GM21786 (cell line): ENCODE data around the gene ZNF607.
"Not testable (repeated sequence)": the region's sequence is repeated elsewhere in the genome, so short reads cannot be mapped to it uniquely, and the experiment has no call there.

ENCODE experiments used
- ATAC-seq: cut with Tn5 transposase; IDR thresholded peaks from one replicate; pipeline ENCODE4 v1.9.1; 2021; ENCODE audit not compliant: unreplicated experiment

ZNF607 gene

DNA sequence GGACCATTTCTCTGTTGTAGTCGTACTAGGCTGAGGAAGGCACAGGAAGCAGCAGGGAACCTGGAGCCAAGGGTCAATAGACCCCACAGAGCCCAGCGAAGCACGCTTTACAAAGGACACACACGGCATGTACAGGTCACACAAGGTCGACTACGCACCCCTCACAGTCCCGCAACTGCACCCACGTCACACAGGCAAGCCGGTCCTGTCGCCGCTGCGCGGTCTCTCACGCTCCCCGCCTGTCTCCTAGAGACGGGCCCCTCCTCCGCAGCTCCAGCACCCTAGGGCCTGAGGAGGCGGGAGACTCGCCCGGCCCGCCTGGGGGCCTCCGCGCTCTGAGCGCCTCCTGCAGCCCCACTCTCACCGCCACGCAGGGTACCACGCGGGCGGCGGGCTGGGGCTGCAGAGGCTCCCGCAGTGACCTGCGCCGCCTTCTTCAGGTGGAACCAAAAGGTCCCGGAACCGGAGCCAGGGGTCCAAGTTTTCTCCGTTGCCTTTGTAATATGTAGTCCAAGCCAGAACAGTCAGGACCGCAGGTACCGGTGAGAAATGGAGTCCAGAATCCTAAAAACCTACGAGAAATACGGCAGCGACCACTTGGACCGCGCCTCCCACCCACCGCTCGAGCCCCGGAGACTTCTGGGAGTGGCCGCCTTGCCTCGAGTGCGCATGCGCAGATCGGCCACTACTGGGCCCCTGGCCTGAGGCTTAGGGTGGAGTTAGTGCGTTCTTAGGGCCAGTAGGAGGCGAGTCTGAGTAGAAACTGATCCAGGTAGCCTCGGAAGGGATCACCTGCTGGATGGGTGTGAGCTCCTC, at the start of gene ZNF607:
Gene ZNF607, minus strand, starts transcription at position 651 of the 816 bp plus-strand sequence. CDS start 8,143 bp downstream, outside the sequence.
- peak; percentile 93 for ATAC-seq

DNA sequence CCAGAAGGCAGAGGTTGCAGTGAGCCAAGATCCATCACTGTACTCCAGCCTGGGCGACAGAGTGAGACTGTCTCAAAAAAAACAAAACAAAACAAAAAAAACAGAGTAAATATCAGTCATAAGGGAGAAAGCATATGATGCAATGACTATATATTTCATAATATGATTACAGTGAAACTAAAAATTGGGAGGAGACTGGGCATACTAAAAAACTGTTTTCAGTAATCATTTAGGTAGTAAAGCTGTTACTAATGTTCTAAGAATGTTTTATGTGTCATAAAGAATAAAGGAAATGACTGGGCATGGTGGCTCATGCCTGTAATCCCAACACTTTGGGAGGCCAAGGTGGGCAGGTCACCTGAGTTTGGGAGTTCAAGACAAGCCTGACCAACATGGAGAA, 43.9 kb upstream of the ZNF607 start:
- no peak for ATAC-seq

DNA sequence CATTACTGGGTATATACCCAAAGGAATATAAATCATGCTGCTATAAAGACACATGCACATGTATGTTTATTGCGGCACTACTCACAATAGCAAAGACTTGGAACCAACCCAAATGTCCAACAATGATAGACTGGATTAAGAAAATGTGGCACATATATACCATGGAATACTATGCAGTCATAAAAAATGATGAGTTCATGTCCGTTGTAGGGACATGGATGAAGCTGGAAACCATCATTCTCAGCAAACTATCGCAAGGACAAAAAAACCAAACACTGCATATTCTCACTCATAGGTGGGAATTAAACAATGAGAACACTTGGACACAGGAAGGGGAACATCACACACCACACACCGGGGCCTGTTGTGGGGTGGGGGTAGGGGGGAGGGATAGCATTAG, 38.1 kb upstream of the ZNF607 start:
- ATAC-seq = not testable (repeated sequence)

DNA sequence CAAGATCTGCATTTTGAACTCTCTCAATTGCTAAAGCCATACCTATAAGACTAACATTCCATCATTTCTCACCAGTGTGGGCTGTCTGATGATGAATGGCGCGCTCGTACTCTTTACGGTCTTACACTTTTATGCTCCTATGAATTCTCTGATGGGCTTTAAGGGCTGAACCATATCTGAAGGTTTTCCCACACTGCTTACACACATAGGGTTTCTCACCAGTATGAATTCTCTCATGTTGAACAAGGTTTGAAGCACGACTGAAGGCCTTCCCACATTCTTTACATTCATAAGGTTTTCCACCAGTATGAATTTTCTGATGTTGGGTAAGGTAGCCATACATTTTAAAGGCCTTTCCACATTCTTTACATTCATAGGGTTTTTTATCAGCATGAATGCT, 18.8 kb upstream of the ZNF607 start:
- no peak for ATAC-seq

DNA sequence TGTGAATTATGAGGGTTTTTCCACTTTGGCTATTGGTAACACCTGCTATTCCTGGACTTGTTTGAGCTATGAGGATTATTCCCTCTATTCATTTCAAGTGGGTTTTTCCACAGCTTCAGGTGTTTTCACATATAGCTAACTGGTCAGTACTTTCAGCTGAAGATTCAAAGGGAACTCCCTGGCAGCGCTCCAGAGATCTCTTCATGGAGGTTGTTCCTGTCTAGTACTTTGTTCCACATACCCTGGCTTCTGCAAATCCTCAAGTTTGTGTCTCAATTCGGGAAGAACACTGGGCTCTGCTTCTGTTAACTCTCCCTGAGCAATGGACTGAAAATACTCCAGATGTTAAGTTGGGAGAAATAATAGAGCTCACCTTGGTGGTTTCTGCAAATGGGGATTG, 5.6 kb upstream of the ZNF607 start:
- ATAC-seq = no peak

DNA sequence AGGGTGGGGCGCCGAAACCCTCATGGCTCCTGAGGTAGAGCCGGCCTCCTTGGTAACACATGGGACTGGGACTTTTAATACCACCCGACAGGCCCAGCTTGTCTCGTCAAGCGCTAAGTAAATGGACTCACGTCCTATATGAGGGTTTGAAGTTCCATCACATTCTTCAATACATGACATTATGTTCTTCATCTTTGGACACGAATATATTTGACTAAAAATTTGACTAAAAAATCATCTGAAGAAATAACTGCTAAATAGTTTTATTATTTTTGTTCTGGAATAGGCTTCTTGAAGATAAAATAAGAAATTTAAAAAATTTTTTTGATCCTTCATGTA, 335 bp upstream of the ZNF607 start:
- no peak for ATAC-seq

DNA sequence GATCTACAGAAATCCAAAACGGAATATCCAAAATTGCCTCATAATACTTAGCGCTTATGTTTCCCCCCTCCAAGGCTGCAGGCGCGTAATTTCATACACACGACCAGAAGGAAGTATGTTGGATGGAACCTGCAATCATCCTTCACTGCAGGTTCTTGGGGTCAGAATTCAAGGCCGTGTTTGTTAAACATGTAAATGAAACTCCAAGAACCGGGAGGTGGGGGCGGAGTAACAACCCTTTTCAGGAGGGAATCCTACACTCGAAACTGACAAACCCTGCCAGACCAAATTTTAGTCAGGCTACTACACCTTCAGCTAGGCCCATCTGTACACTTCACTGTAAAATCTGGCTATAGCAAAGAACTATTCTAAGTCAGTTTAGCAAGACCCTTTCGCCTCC, 1.3 kb downstream of the ZNF607 start:
- no peak for ATAC-seq

DNA sequence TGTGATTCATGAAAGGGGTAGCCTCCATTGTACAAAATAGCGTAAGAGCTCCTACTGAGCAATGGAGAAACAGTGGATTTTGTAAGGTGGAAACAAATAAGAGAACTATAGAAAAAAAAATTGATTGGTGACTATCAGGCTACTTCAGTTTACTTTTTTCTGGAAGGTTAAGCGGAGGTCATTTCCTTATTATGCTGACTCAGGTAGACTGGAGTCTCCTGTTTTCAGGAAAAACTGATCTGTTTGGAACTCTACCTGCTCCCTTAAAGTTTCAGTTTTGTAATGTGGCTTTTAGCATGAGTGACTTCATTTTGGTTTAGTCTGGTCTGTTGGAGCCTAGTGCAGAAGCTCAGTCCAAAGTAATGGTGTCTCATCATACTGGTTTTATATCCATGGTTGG, 3.4 kb downstream of the ZNF607 start:
- no peak for ATAC-seq

DNA sequence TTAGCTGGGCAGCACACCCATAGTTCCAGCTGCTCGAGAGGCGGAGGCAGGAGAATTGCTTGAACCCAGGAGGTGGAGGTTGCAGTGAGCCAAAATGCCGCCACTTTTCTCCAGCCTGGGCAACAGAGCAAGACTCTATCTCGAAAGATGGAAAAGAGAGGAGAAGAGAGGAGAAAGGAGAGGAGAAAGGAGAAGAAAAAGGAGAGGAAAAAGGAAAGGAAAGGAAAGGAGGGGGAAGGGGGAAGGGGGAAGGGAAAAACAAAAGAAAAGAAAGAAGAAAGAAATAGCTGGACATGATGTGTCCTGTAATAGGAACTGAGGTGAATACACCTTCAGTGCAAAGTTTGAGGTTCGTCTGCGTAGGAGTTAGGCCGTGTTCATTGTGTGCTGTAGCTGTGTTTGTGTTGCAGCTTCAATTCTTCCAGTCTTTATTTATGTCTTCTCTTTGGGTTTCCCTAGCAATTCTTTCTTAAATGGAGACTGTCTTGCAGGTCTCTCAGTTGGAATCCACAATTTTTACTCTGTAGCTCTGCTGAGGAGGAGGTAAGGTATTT, 13.4 kb downstream of the ZNF607 start:
- no peak for ATAC-seq

DNA sequence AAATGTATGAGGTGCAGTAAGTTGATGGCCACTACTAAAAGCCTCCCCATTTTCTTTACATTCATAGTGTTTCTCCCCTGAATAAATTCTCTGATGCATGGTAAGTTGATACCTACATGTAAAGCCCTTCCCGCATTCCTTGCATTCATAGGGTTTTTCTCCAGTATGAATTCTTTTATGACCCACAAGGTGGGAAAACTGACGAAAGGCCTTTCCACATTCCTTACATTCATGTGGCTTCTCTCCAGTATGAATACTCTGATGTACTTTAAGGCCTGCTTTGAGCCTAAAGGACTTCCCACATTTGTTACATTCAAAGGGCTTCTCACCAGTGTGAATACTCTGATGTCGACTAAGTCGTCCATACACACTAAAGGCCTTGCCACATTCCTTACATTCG, 20.5 kb downstream of the ZNF607 start:
- ATAC-seq = no peak

DNA sequence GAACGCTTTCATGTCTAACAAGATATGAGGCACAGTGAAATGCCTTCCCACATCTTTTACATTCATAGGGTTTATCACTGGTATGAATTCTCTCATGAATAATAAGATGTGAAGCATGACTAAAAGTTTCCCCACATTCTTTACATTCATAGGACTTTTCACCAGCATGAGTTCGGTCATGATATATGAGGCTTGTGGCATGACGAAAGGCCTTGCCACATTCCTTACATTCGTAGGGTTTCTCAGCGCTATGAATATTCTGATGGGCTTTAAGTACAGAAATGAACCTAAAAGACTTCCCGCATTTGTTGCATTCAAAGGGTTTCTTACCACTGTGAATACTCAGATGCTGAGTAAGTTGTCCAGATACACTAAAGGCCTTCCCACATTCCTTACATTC, 21.3 kb downstream of the ZNF607 start:
- ATAC-seq = no peak

DNA sequence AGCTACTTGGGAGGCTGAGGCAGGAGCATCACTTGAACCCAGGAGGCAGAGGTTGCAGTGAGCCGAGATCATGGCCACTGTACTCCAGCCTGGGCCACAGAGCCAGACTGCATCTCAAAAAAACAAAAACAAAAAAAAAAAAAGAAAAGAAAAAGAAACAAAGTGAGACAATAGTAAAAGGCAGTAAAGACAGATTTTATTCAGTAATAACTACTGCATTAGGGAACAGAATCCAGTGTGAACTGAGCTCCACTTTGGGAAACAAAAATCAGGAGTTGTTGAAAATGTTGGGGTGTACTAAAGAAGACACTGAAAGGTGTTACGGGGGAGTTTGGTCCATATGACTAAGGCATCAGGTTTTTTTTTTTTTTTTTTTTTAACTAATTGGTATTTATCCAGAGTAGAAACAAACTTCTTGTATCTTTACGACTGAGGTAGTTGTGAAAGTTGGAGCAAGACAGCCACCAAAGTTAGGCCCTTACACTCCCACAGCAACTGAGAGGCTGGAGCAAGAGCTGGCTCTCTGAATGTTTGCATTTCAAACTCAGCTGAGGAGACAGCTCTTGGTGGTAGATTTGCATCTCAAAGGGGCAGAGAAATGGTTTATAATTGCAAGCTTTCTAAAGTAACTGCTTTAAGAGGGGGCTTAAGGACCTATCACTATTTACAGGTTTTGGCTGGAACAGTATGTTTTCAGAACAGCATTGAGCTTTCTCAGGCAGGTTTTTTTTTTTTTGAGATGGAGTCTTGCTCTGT, 24.2 kb downstream of the ZNF607 start:
- ATAC-seq = no peak

DNA sequence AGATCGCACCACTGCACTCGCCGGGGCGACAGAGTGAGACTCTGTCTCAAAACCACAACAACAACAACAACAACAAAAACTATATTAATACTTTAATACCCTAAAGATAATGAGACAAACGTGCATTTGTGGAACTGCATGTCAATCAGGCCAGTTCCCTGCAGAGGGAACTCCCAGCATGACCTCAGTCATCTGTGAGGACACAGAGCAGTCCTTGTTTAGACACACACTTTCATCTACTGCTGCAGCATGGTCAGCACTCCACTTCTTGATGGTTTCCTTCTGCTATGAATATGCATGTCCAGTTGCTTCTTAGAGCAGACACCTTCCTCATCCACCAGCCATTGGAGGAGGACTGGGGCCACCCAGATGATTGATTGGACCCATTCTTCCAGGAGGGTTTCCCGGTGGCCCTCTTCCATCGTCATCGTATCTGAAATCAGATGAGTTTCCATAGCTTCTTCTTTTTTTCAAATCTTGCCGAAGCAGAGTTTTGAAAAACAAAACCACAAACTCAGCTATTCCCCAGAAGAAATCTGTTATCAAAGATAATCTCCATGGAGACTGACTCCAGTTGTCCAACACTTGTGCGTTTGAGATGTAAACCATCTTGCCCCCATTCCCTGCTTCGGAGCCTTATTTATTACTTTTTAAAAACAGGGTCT, 26.5 kb downstream of the ZNF607 start:
- ATAC-seq = no peak

DNA sequence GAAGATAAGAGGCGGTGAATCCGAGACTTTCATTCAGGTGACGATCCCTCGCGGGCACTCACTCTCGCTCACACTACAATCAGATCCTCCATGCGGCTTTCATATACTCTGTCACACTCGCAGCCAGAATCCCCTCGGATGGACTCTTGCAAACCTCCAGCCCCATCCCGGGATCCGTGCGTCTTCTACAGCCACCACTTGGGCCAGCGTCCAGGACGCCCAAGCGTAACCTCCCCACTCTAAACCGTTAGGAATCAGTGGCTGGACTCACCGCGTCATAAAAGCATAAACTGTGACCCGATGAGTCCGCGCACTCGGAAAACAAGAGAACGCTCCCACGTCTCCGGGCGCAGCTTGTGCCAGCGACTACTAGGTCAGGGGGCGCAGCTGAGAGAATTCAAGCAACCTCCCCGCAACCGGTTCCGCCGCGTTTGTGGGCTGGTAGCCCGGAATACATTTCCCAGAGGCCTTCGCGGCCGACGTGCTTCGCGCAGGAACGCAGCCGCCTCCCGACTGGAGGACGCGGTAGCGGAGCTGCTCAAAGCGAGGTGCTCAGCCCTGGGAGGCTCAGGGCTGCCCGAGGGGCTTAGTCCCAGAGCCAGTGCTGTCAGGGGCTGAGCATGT, 27.6 kb downstream of the ZNF607 start:
- ATAC-seq = no peak

DNA sequence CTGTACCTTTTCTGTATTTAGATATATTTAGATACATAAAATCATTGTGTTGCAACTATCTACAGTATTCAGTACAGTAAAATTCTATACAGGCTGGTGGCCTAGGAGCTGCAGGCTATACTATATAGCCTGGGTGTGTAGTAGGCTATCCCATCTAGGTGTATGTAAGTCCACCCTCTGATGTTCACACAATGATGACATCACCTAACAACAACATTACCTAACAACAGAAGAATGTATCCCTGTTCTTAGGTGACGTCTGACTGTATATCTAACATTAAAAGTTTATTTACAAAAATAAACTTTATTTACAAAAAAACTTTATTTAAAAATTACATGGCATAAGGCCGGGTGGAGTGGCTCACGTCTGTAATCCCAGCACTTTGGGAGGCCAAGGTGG, 36.0 kb downstream of the ZNF607 start:
- no peak for ATAC-seq

DNA sequence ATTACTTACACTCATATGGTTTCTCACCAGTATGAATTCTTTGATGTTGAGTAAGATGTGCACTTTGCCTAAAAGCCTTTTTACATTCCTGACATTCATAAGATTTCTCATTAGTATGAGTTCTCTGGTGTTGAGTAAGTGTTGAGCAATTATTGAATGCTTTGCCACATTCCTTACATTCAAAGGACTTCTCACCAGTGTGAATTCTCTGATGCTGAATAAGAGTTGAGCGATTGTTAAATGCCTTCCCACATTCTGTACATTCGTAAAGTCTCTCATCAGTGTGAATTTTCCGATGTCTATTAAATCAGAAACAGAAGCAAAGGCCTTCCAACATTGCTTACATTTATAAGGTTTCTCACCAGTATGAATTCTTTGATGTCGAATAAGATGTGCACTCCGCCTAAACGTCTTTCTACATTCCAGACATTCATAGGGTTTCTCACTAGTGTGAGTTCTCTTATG, 50.1 kb downstream of the ZNF607 start:
- no peak for ATAC-seq

DNA sequence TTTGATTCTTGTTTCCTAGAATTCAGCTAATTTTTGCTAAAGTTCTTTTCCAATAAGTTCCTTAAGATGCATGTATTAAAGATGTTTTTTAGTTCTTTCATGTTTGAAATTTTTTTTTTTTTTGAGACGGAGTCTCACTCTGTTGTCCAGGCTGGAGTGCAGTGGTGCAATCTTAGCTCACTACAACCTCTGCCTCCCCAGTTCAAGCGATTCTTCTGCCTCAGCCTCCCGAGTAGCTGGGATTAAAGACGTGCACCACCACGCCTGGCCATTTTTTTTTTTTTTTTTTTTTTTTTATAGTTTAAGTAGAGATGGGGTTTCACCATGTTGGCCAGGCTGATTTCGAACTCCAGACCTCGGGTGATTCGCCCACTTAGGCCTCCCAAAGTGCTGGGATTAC, 62.4 kb downstream of the ZNF607 start:
- ATAC-seq = not testable (repeated sequence)

DNA sequence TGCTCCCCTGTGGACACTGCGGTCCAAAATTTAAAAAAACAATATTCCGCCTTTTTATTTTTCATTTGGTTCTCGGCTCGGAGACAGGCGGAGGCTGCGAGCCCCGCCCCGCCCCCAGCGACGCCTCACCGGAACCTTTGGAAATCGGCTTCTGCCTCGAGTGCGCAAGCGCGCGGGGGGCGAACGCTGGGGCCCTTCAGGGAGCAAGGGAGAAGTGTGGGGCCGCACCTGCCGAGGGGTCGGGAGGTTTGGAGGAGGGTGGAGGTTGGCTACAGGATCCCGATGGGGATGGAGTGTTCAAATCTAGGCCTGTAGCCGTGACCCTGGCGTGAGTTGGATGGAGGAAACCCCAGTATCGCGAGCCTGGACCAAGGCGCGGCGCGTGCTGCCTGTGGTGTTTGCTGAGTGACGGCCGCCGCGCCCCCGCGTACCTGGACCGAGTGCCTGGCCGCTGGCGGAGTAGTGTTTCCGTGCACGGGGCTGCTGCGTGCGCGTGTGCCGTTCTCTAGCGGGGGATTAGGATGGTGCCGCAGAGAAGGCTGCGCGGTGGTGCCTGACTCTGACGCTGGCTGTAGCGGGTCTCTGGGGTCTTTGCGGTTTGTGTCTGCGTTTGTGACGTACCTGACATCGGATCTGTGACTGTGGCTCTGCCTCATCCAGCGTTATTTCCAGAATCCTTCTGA, 63.7 kb downstream of the ZNF607 start:
- ATAC-seq = peak; percentile 61

DNA sequence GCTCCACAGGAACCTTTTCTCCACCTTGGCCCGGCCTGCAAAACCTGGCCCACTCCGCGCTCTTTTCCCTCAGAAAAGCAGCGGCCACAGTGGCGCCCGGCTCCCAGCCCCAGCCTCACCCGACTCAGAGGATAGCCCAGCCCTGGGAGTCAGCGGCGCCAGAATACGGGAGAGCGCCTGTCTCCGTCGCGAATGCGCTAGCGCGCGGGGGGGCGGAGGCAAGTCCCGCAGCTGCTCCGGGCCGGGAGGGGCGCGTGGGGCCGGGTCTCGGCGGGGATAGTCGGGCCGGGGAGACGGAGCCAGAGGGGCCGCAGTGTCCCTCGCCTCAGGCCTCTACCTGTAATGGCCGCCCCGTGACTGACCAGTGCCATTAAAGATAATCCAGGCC, 64.3 kb downstream of the ZNF607 start, which contains the start of gene ZFP30:
Gene ZFP30, minus strand, starts transcription at position 165 of the 388 bp plus-strand sequence. CDS start 7,643 bp downstream, outside the sequence.
- peak; percentile 52 for ATAC-seq

DNA sequence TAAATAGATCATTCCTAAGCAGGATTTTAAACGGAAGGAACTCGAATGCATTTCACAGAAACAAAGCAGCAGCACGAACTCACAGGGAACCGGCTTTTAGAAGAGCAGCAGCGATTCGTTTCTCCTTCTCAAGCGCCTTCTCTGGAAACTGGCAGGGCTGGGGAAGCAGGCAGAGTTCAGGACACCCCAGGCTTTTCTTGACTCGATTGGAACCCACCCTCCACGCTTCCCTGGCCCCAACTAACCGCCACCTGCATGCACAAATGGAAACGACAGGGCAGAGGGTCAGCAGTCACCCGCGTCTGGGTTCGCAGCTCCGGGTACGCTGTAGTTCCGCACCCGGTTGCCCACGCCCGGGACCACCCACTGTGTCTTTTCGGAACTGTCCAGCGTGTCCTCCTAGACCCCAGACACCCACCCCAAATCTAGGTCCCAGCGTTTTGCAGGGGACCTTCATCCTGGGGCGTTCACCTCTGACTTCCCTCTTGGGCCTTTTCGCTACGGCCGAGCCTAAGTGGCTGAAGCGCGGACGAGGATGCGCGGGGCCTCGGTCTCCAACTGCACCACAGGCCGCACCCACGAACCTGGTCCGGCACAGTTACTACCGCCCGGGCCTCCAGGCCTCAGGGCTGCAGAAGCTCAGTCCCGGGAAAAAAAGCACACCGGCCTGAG, 64.8 kb downstream of the ZNF607 start:
- ATAC-seq = peak; percentile 25
